Keratinocyte (primary cell): ENCODE data around the gene VKORC1. TPM values are rescaled to one million over a fixed set of nuclear protein-coding genes. Genes with fewer than 3 reads are reported as not detected.

Source experiments
- DNase-seq: peaks from one replicate; pipeline ENCODE4 v3.0.0-alpha.2; 2011; ENCODE audit warnings: low read depth, missing footprints, low spot score
- FAIRE-seq: peaks from 2 replicates; lab custom pipeline; 2011; peaks lifted over from hg19 to GRCh38; lab: Jason Lieb, UNC
- H2AFZ ChIP-seq: 2 replicates; pipeline ENCODE4 v1.6.0; 2012; ENCODE audit warnings: low read length, control low read depth, inconsistent platforms; ENCODE audit not compliant: control insufficient read depth
- H3K27ac ChIP-seq: 2 replicates; pipeline ENCODE4 v1.5.1; 2011; ENCODE audit warnings: low read length; ENCODE audit not compliant: control insufficient read depth, insufficient read depth
- H3K27me3 ChIP-seq: 3 replicates; pipeline ENCODE4 v1.6.0; 2011; ENCODE audit warnings: low read length; ENCODE audit not compliant: control insufficient read depth, insufficient read depth; ENCODE audit errors: extremely low read depth
- H3K36me3 ChIP-seq, 2 experiments: 2 replicates in 1 of 2; 3 replicates in 1 of 2; pipeline ENCODE4 v1.5.1; 2011; ENCODE audit warnings: low read length in 2 of 2, mild to moderate bottlenecking in 1 of 2; ENCODE audit not compliant: control insufficient read depth in 2 of 2, insufficient read depth in 2 of 2; ENCODE audit errors: extremely low read depth in 1 of 2
- H3K4me1 ChIP-seq: 3 replicates; pipeline ENCODE4 v1.5.1; 2011; ENCODE audit warnings: low read length; ENCODE audit not compliant: control insufficient read depth, insufficient read depth; ENCODE audit errors: extremely low read depth
- H3K4me2 ChIP-seq: 3 replicates; pipeline ENCODE4 v1.6.0; 2011; ENCODE audit warnings: low read depth, low read length; ENCODE audit not compliant: control insufficient read depth, insufficient read depth; ENCODE audit errors: extremely low read depth
- H3K4me3 ChIP-seq, 3 experiments: fragments of 200-600 bp in 1 of 3; sonication (generic) in 1 of 3; 2 replicates in 2 of 3; 3 replicates in 1 of 3; pipeline ENCODE4 v1.5.1; 2011 to 2016; ENCODE audit warnings: low read length in 3 of 3, mild to moderate bottlenecking in 3 of 3, control low read depth in 2 of 3, inconsistent platforms in 1 of 3, low read depth in 1 of 3, mixed read lengths in 1 of 3, mixed run types in 1 of 3, moderate library complexity in 1 of 3; ENCODE audit not compliant: control insufficient read depth in 2 of 3, insufficient read depth in 2 of 3; ENCODE audit errors: extremely low read depth in 1 of 3
- H3K79me2 ChIP-seq: 2 replicates; pipeline ENCODE4 v1.6.0; 2012; ENCODE audit warnings: low read length; ENCODE audit not compliant: control insufficient read depth, insufficient read depth
- H3K9ac ChIP-seq: 3 replicates; pipeline ENCODE4 v1.6.0; 2011; ENCODE audit warnings: low read length; ENCODE audit not compliant: control insufficient read depth, insufficient read depth; ENCODE audit errors: extremely low read depth
- H3K9me1 ChIP-seq: 3 replicates; pipeline ENCODE4 v1.6.0; 2011; ENCODE audit warnings: low read length; ENCODE audit not compliant: control insufficient read depth, insufficient read depth; ENCODE audit errors: extremely low read depth
- H3K9me3 ChIP-seq: 2 replicates; pipeline ENCODE4 v1.5.1; 2012; ENCODE audit warnings: low read depth, low read length; ENCODE audit not compliant: control insufficient read depth
- H4K20me1 ChIP-seq: 3 replicates; pipeline ENCODE4 v1.6.0; 2011; ENCODE audit warnings: low read length; ENCODE audit not compliant: control insufficient read depth, insufficient read depth; ENCODE audit errors: extremely low read depth
- EZH2 ChIP-seq: IDR thresholded peaks from one replicate; pipeline ENCODE4 v1.6.1; 2012; ENCODE audit warnings: inconsistent platforms, mild to moderate bottlenecking, low read length, moderate library complexity
- dilution Hi-C: fragments of 300-500 bp; cut with MboI; formaldehyde crosslinking; loops from one replicate; pipeline ENCODE4 v1.7.0; 2020; ENCODE audit warnings: low sequenced_read_pairs; ENCODE audit not compliant: extremely low pct_ligation_motif_present
- polyA plus RNA-seq, 5 experiments: library from polyadenylated mRNA; depleted of rRNA in 3 of 5; stranded (reverse) in 3 of 5; stranded (forward) in 1 of 5; unstranded in 1 of 5; fragments of >200 nt; gene quantifications; 1 replicate in 1 of 5; 2 replicates in 3 of 5; 3 replicates in 1 of 5; pipeline versions ENCODE4 v1.2.1 to v1.2.3, GENCODE V29; 2011 to 2012; ENCODE audit warnings: missing spikeins in 2 of 5, low read depth in 1 of 5, low replicate concordance in 1 of 5
- TF ChIP-seq, protein P1 (sequence below), 3 experiments: IDR thresholded peaks in 1 of 3; conservative IDR thresholded peaks in 1 of 3; optimal IDR thresholded peaks in 1 of 3; 2 replicates in 2 of 3; 3 replicates in 1 of 3; pipeline versions ENCODE3 to v1.5.1; 2011; ENCODE audit warnings: low read length in 3 of 3, mild to moderate bottlenecking in 3 of 3, moderate library complexity in 2 of 3, control low read depth in 1 of 3, inconsistent platforms in 1 of 3; ENCODE audit not compliant: insufficient read depth in 2 of 3; ENCODE audit errors: extremely low read depth in 1 of 3

Gene VKORC1
- polyA plus RNA-seq, 1 donor (not counting 4 experiments of a cell fraction or from before 2014, with no cell fraction given): 73.6 TPM

DNA sequence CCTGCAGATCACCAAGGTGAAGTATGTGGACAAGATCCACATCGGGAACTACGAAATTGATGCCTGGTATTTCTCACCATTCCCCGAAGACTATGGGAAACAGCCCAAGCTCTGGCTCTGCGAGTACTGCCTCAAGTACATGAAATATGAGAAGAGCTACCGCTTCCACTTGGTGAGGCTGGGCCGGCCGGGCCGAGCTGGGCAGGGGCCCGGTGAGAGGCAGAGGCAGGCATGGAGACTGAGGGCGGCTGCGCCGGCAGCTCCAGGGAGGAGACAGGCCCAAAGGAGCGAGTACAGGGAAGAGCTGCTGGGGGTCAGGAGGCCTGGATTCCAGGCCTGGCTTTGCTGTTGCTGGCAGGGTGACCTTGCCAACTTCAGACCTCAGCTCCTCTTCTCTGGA lies 32.6 kb upstream of the VKORC1 start:
- H3K4me2 ChIP-seq: no peak overlapping the region
- TF ChIP-seq, protein P1, sequence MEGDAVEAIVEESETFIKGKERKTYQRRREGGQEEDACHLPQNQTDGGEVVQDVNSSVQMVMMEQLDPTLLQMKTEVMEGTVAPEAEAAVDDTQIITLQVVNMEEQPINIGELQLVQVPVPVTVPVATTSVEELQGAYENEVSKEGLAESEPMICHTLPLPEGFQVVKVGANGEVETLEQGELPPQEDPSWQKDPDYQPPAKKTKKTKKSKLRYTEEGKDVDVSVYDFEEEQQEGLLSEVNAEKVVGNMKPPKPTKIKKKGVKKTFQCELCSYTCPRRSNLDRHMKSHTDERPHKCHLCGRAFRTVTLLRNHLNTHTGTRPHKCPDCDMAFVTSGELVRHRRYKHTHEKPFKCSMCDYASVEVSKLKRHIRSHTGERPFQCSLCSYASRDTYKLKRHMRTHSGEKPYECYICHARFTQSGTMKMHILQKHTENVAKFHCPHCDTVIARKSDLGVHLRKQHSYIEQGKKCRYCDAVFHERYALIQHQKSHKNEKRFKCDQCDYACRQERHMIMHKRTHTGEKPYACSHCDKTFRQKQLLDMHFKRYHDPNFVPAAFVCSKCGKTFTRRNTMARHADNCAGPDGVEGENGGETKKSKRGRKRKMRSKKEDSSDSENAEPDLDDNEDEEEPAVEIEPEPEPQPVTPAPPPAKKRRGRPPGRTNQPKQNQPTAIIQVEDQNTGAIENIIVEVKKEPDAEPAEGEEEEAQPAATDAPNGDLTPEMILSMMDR (optimal IDR thresholded peaks at IDR 0.05 in 1 of 3, IDR thresholded peaks at IDR 0.05 in 1 of 3, conservative IDR thresholded peaks at IDR 0.05 in 1 of 3; ENCODE audit: extremely low read depth in 1 of 3, insufficient read depth in 2 of 3, low read length in 3 of 3): no peak
- no peak for TF ChIP-seq EZH2
- peaks cover 21% of the 10 kb centered on the region for H3K4me1 ChIP-seq
- dilution Hi-C loops: no loop called here
- DNase-seq: no peak
- H3K9me3 ChIP-seq: no peaks in the 10 kb centered on the region
- H3K27me3 ChIP-seq: no peaks in the 10 kb centered on the region
- no peaks in the 10 kb centered on the region for H3K9me1 ChIP-seq
- FAIRE-seq: no peak
- no peak overlapping the region for H3K27ac ChIP-seq
- no peaks in the 10 kb centered on the region for H4K20me1 ChIP-seq
- H3K79me2 ChIP-seq: no peaks in the 10 kb centered on the region
- no peak overlapping the region for H3K4me3 ChIP-seq
- peaks cover 5 to 28% of the 10 kb centered on the region in 2 experiments for H3K36me3 ChIP-seq
- no peak overlapping the region for H2AFZ ChIP-seq
- no peak overlapping the region for H3K9ac ChIP-seq

DNA sequence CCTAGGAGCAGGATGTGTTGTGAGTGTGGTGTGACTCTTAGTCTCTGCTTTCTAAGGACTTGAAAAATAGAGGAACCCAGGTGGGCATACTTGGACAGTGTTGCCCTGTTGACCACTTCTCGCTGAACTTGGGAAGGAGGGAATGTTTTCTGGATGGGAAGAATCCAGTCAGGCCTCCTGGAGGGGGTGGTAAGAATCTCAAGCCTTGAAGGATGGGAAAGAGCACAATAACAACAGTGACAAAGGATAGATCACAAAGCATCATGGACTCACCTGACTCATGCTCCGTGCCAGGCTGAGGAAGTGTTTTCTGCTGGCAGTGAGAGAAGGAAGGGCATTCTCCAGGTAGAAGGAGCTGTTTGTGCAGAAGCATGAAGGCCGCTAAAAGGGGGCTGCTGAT lies 31.2 kb upstream of the VKORC1 start:
- FAIRE-seq: no peak
- dilution Hi-C loops: no loop called here

More for the DNA sequence above, 31.2 kb upstream of the VKORC1 start:
- no peak for DNase-seq
- Histone ChIP-seq H3K27ac (no peak overlapping the region), H3K4me2 (no peak overlapping the region), H3K9ac (no peak overlapping the region), H3K4me1 (peaks cover 7% of the 10 kb centered on the region), H3K79me2 (no peaks in the 10 kb centered on the region), H3K4me3 (no peak overlapping the region), H3K9me3 (no peaks in the 10 kb centered on the region), H2AFZ (no peak overlapping the region), H3K9me1 (no peaks in the 10 kb centered on the region), H3K27me3 (no peaks in the 10 kb centered on the region), H3K36me3 (peaks cover 4 to 26% of the 10 kb centered on the region in 2 experiments), H4K20me1 (no peaks in the 10 kb centered on the region)
- TF ChIP-seq EZH2: no peak
- TF ChIP-seq, protein P1 (optimal IDR thresholded peaks at IDR 0.05 in 1 of 3, IDR thresholded peaks at IDR 0.05 in 1 of 3, conservative IDR thresholded peaks at IDR 0.05 in 1 of 3; ENCODE audit: extremely low read depth in 1 of 3, insufficient read depth in 2 of 3, low read length in 3 of 3): no peak
